Measurements from ENCODE around the gene DDIT3. TPM values are rescaled to one million over a fixed set of nuclear protein-coding genes. Genes with fewer than 3 reads are reported as not detected.

Gene DDIT3
- total RNA-seq, 2 experiments from 2014 or later: 19.1 to 22.7 TPM

- Mint-ChIP-seq H3K4me1 (peaks cover 32% of the 10 kb centered on the region), H3K27me3 (no peaks in the 10 kb centered on the region), H3K4me3 (no peak overlapping the region), H3K27ac (no peak overlapping the region), H3K9me3 (no peaks in the 10 kb centered on the region), H3K36me3 (ENCODE audit: low read depth) (peaks cover 71% of the 10 kb centered on the region)
- no peak for DNase-seq
- CTCF ChIA-PET: interaction anchor here (0.7 to 15.2 kb wide), 3 partner anchors 11 to 244 kb away, joined by 3 to 204 read pairs (median 4); partner anchors contain the start of genes GLI1 and SHMT2
- POLR2A ChIA-PET: interaction anchor here (7.9 kb wide), 1 partner anchor 13 kb away, joined by 72 read pairs; the partner anchor contains the start of gene GLI1
Observed at GRCh38 chr12:57473392-57473791, 46.9 kb downstream of the DDIT3 start.

- POLR2A ChIA-PET: interaction anchor here (1.3 kb wide), 1 partner anchor 12 kb away, joined by 4 read pairs; no protein-coding TSS in a partner anchor
- Mint-ChIP-seq H3K27me3 (no peaks in the 10 kb centered on the region), H3K36me3 (ENCODE audit: low read depth) (peaks cover 70% of the 10 kb centered on the region), H3K27ac (no peak overlapping the region), H3K9me3 (no peaks in the 10 kb centered on the region), H3K4me1 (peaks cover 28% of the 10 kb centered on the region), H3K4me3 (no peak overlapping the region)
- CTCF ChIA-PET: interaction anchor here (15.2 kb wide), 1 partner anchor 10 kb away, joined by 204 read pairs; the partner anchor contains the start of gene GLI1
- DNase-seq: no peak
Observed at GRCh38 chr12:57472391-57472790, 47.9 kb downstream of the DDIT3 start.

- Mint-ChIP-seq H3K4me3 (no peak overlapping the region), H3K27me3 (no peaks in the 10 kb centered on the region), H3K4me1 (peaks cover 28% of the 10 kb centered on the region), H3K36me3 (ENCODE audit: low read depth) (peaks cover 63% of the 10 kb centered on the region), H3K27ac (no peak overlapping the region), H3K9me3 (no peaks in the 10 kb centered on the region)
- no peak for DNase-seq
- ChIA-PET POLR2A (interaction anchor here (1.3 kb wide), 1 partner anchor 11 kb away, joined by 4 read pairs; no protein-coding TSS in a partner anchor), CTCF (interaction anchor here (15.2 kb wide), 1 partner anchor 10 kb away, joined by 204 read pairs; the partner anchor contains the start of gene GLI1)
Observed at GRCh38 chr12:57471661-57472060, 48.7 kb downstream of the DDIT3 start.

GRCh38 chr12:57470970-57471656, 49.2 kb downstream of the DDIT3 start:
- POLR2A ChIA-PET: interaction anchor here (1.3 kb wide), 1 partner anchor 11 kb away, joined by 4 read pairs; no protein-coding TSS in a partner anchor
- CTCF ChIA-PET: interaction anchor here (15.2 kb wide), 1 partner anchor 9 kb away, joined by 204 read pairs; the partner anchor contains the start of gene GLI1
- no peaks in the 10 kb centered on the region for H3K27me3 Mint-ChIP-seq
- DNase-seq: no peak
- H3K9me3 Mint-ChIP-seq: no peaks in the 10 kb centered on the region
- peaks cover 57% of the 10 kb centered on the region for H3K36me3 Mint-ChIP-seq (ENCODE audit: low read depth)
- H3K27ac Mint-ChIP-seq: no peak overlapping the region
- peaks cover 25% of the 10 kb centered on the region for H3K4me1 Mint-ChIP-seq
- H3K4me3 Mint-ChIP-seq: no peak overlapping the region

GRCh38 chr12:57470286-57470969, 49.9 kb downstream of the DDIT3 start:
- H3K4me1 Mint-ChIP-seq: peaks cover 22% of the 10 kb centered on the region
- no peak overlapping the region for H3K27ac Mint-ChIP-seq
- CTCF ChIA-PET: interaction anchor here (0.6 to 15.2 kb wide), 2 partner anchors 8 to 14 kb away, joined by 3 to 204 read pairs; partner anchors contain the start of gene GLI1
- no peak overlapping the region for H3K4me3 Mint-ChIP-seq
- DNase-seq: no peak
- no peaks in the 10 kb centered on the region for H3K27me3 Mint-ChIP-seq
- POLR2A ChIA-PET: interaction anchor here (1.6 kb wide), 1 partner anchor 12 kb away, joined by 6 read pairs; no protein-coding TSS in a partner anchor
- peaks cover 56% of the 10 kb centered on the region for H3K36me3 Mint-ChIP-seq (ENCODE audit: low read depth)
- H3K9me3 Mint-ChIP-seq: no peaks in the 10 kb centered on the region

GRCh38 chr12:57469296-57470164, 50.8 kb downstream of the DDIT3 start:
- H3K36me3 Mint-ChIP-seq (ENCODE audit: low read depth): peaks cover 50% of the 10 kb centered on the region

GRCh38 chr12:57467915-57468314, 52.4 kb downstream of the DDIT3 start:
- peaks cover 36% of the 10 kb centered on the region for H3K36me3 Mint-ChIP-seq (ENCODE audit: low read depth)
- no peak overlapping the region for H3K4me3 Mint-ChIP-seq
- ChIA-PET CTCF (interaction anchor here (1.2 to 15.2 kb wide), 2 partner anchors 6 to 9 kb away, joined by 3 to 204 read pairs; partner anchors contain the start of gene GLI1), POLR2A (interaction anchor here (0.6 kb wide), 1 partner anchor 1153 kb away, joined by 6 read pairs; no protein-coding TSS in a partner anchor)
- DNase-seq: no peak
- peaks cover 25% of the 10 kb centered on the region for H3K4me1 Mint-ChIP-seq
- H3K27ac Mint-ChIP-seq: no peak overlapping the region
- no peaks in the 10 kb centered on the region for H3K9me3 Mint-ChIP-seq
- no peaks in the 10 kb centered on the region for H3K27me3 Mint-ChIP-seq

More at GRCh38 chr12:57469296-57470164, 50.8 kb downstream of the DDIT3 start:
- H3K27ac Mint-ChIP-seq: no peak overlapping the region
- H3K4me3 Mint-ChIP-seq: no peak overlapping the region
- DNase-seq: no peak
- H3K9me3 Mint-ChIP-seq: no peaks in the 10 kb centered on the region
- peaks cover 23% of the 10 kb centered on the region for H3K4me1 Mint-ChIP-seq
- ChIA-PET CTCF (interaction anchor here (0.6 to 15.2 kb wide), 2 partner anchors 8 to 13 kb away, joined by 3 to 204 read pairs; partner anchors contain the start of gene GLI1), POLR2A (interaction anchor here (1.6 kb wide), 1 partner anchor 11 kb away, joined by 6 read pairs; no protein-coding TSS in a partner anchor)
- H3K27me3 Mint-ChIP-seq: no peaks in the 10 kb centered on the region

GRCh38 chr12:57467212-57467874, 53.0 kb downstream of the DDIT3 start:
- POLR2A ChIA-PET: no interaction called here
- no peak for DNase-seq
- peaks cover 28% of the 10 kb centered on the region for H3K4me1 Mint-ChIP-seq
- H3K36me3 Mint-ChIP-seq (ENCODE audit: low read depth): peaks cover 31% of the 10 kb centered on the region
- peaks cover 5% of the 10 kb centered on the region for H3K27me3 Mint-ChIP-seq
- H3K4me3 Mint-ChIP-seq: no peak overlapping the region
- H3K27ac Mint-ChIP-seq: no peak overlapping the region
- H3K9me3 Mint-ChIP-seq: no peaks in the 10 kb centered on the region
- CTCF ChIA-PET: interaction anchor here (15.2 kb wide), 1 partner anchor 5 kb away, joined by 204 read pairs; the partner anchor contains the start of gene GLI1

Other genes with a start within 250 kb of the DDIT3 start
- 10 to 100 TPM; 70.2 to 71.5 TPM for gene R3HDM2, start 89.5 kb downstream of the DDIT3 start, total RNA-seq
- gene INHBC, start 85.7 kb downstream of the DDIT3 start, total RNA-seq: not detected
- under 1 TPM in 1 of 2 experiments, not detected in 1; 0.08 TPM for gene INHBE, start 65.2 kb downstream of the DDIT3 start, total RNA-seq
- gene GLI1, start 60.7 kb downstream of the DDIT3 start, total RNA-seq: under 1 TPM; 0.30 to 0.48 TPM
- 100 to 1,000 TPM; 171 to 188 TPM for gene ARHGAP9, start 40.6 kb downstream of the DDIT3 start, total RNA-seq
- gene MARS1, start 32.4 kb downstream of the DDIT3 start, total RNA-seq: 100 to 1,000 TPM; 262 to 282 TPM
- 10 to 100 TPM; 71.7 to 73.4 TPM for gene MBD6, start 2.3 kb upstream of the DDIT3 start, total RNA-seq
- gene DCTN2, start 26.7 kb upstream of the DDIT3 start, total RNA-seq: 10 to 100 TPM; 80.9 to 85.1 TPM
- gene KIF5A, start 29.5 kb upstream of the DDIT3 start, total RNA-seq: 1 to 10 TPM in 1 of 2 experiments, under 1 TPM in 1; 0.93 to 1.0 TPM
- gene PIP4K2C, start 70.7 kb upstream of the DDIT3 start, total RNA-seq: 10 to 100 TPM; 21.6 to 21.9 TPM
- 10 to 100 TPM; 19.3 to 21.8 TPM for gene DTX3, start 84.3 kb upstream of the DDIT3 start, total RNA-seq
- under 1 TPM; 0.55 to 0.93 TPM for gene ARHGEF25, start 90.9 kb upstream of the DDIT3 start, total RNA-seq
- gene B4GALNT1, start 112.7 kb upstream of the DDIT3 start, total RNA-seq: 1 to 10 TPM; 1.4 to 1.8 TPM
- gene OS9, start 173.6 kb upstream of the DDIT3 start, total RNA-seq: 100 to 1,000 TPM; 146 to 152 TPM
- 10 to 100 TPM; 84.5 to 85.1 TPM for gene AGAP2, start 218.2 kb upstream of the DDIT3 start, total RNA-seq
- 10 to 100 TPM; 21.8 to 23.0 TPM for gene TSPAN31, start 224.5 kb upstream of the DDIT3 start, total RNA-seq
- gene CDK4, start 231.8 kb upstream of the DDIT3 start, total RNA-seq: 10 to 100 TPM; 87.7 to 88.6 TPM
- gene MARCHF9, start 234.6 kb upstream of the DDIT3 start, total RNA-seq: 10 to 100 TPM; 29.2 to 31.4 TPM
- 1 to 10 TPM; 3.3 to 4.3 TPM for gene CYP27B1, start 246.6 kb upstream of the DDIT3 start, total RNA-seq

Measured in activated CD4-positive, alpha-beta memory T cell treated with anti-CD3 and anti-CD28 coated beads, Interleukin-2, amount 10 ng/mL, durations not matched to agents 7 days and 5 days (primary cell).